HG02970 (cell line): ENCODE data around the gene RBP3.

Experiments
- ATAC-seq: cut with Tn5 transposase; IDR thresholded peaks from one replicate; pipeline ENCODE4 v1.9.1; 2021; ENCODE audit warnings: mild to moderate bottlenecking, moderate library complexity, moderate number of reproducible peaks; ENCODE audit not compliant: unreplicated experiment, low FRiP score

Gene RBP3

GRCh38 chr10:47334466-47335295 is 13.5 kb upstream of the RBP3 start:
- ATAC-seq: no peak

- ATAC-seq: no peak
Measured at GRCh38 chr10:47335906-47336305, 12.3 kb upstream of the RBP3 start.

GRCh38 chr10:47336387-47337134 is 11.6 kb upstream of the RBP3 start:
- ATAC-seq: no peak

GRCh38 chr10:47337310-47337709 is 10.9 kb upstream of the RBP3 start:
- ATAC-seq: no peak

- ATAC-seq: no peak
Measured at GRCh38 chr10:47339186-47339735, 8.9 kb upstream of the RBP3 start.

GRCh38 chr10:47339759-47340607 is 8.2 kb upstream of the RBP3 start:
- ATAC-seq: no peak

- ATAC-seq: no peak
Measured at GRCh38 chr10:47340608-47341170, 7.5 kb upstream of the RBP3 start.

GRCh38 chr10:47344996-47345870 is 2.9 kb upstream of the RBP3 start:
- ATAC-seq: no peak

- no peak for ATAC-seq
Measured at GRCh38 chr10:47346581-47347302, 1.4 kb upstream of the RBP3 start.

- ATAC-seq: no peak
Measured at GRCh38 chr10:47347303-47347675, 874 bp upstream of the RBP3 start.

GRCh38 chr10:47348661-47349470 is 703 bp downstream of the RBP3 start:
- ATAC-seq: no peak

- no peak for ATAC-seq
Measured at GRCh38 chr10:47349516-47349915, 1.4 kb downstream of the RBP3 start.

GRCh38 chr10:47349941-47350371 is 1.8 kb downstream of the RBP3 start:
- no peak for ATAC-seq

- no peak for ATAC-seq
Measured at GRCh38 chr10:47350671-47351640, 2.8 kb downstream of the RBP3 start.

GRCh38 chr10:47351899-47352815 is 4.0 kb downstream of the RBP3 start:
- no peak for ATAC-seq

- ATAC-seq: no peak
Measured at GRCh38 chr10:47353351-47353750, 5.2 kb downstream of the RBP3 start.
